Left colon (tissue), 2 donors: ENCODE data around the gene CAPZB. TPM values are rescaled to one million over a fixed set of nuclear protein-coding genes. Genes with fewer than 3 reads are reported as not detected.

Source experiments
- ATAC-seq: fragments of 200-7000 bp; cut with Tn5 transposase; one replicate; pipeline ENCODE4 v1.9.1; 2020; ENCODE audit warnings: mild to moderate bottlenecking, moderate library complexity
- DNase-seq, 2 donors: peaks; one replicate each; pipeline ENCODE4 v3.0.0-alpha.2; 2020
- intact Hi-C, 2 donors: fragments of 100-400 bp; cut with DNase I in 1 of 2; cut with micrococcal nuclease in 1 of 2; formaldehyde crosslinking; loops; one replicate each; pipeline versions ENCODE4 v1.11.2 to v1.14.0; 2022; cut with DNase I, micrococcal nuclease
- total RNA-seq, 2 donors: library from RNA; stranded (reverse); fragmentation: NEBNext Ultra II Directional; extraction: Animal tissue kit (Norgen Biotek cat#: 25700); gene quantifications; one replicate each; pipeline ENCODE4 v1.2.1, GENCODE V29; 2021
- donor health status: DM: no; HTN: no; CAD: no.
- donor health status: DM: yes; HTN: yes; CAD: no.

Gene CAPZB
- total RNA-seq, 2 donors from 2014 or later = 340 to 367 TPM

GRCh38 chr1:19368050-19368449 lies 117.3 kb downstream of the CAPZB start:
- no peak for ATAC-seq

DNA sequence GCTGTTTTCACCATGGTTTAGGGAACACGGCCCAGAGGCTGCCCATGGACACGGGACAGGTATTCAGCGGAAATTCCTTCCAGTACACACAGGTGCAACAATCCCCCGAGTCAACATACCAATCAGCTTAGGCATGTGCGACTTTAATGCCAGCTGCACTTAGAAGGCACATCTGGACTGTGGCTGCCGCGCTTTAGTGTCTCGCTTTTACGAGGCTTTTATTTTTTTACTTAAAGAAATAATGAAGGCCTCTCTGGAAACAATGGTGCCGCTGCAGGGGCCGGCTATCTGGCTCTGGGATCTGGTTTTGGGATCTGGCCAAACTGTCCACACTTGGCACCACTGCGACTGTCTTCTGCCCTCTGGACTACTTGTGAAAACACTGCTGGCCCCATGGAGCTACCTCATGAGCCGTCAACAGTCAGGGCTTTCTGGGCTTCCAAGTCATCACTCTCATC lies 117.7 kb downstream of the CAPZB start:
- no peak for DNase-seq
- ATAC-seq = peak; percentile 44
- intact Hi-C loops = no loop called here

More at GRCh38 chr1:19368050-19368449, 117.3 kb downstream of the CAPZB start:
- intact Hi-C loops = no loop called here
- no peak for DNase-seq

GRCh38 chr1:19366599-19367536 lies 118.5 kb downstream of the CAPZB start:
- no peak for DNase-seq
- intact Hi-C loops = no loop called here
- ATAC-seq = peak; percentile 38

DNA sequence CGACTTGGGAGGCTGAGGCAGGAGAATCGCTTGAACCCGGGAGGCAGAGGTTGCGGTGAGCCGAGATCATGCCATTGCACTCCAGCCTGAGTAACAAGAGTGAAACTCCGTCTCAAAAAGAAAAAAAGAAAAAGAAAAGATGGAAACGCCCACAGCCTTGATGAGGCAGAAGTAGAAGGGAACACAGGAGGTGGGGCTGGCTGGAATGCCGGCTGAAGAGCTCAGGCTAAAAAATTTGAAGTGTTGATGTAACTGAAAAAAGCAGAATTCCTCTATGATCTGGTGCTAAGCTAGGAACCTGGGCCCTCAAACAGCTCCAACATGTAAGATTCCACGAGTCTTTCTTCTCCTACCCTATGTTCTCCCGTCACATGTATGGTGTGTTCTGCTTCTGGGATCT lies 119.6 kb downstream of the CAPZB start:
- intact Hi-C loops = no loop called here
- no peak for DNase-seq
- ATAC-seq = no peak

- intact Hi-C loops = no loop called here
- ATAC-seq = no peak
- DNase-seq = no peak
Observed at GRCh38 chr1:19363536-19364152, 121.7 kb downstream of the CAPZB start.

DNA sequence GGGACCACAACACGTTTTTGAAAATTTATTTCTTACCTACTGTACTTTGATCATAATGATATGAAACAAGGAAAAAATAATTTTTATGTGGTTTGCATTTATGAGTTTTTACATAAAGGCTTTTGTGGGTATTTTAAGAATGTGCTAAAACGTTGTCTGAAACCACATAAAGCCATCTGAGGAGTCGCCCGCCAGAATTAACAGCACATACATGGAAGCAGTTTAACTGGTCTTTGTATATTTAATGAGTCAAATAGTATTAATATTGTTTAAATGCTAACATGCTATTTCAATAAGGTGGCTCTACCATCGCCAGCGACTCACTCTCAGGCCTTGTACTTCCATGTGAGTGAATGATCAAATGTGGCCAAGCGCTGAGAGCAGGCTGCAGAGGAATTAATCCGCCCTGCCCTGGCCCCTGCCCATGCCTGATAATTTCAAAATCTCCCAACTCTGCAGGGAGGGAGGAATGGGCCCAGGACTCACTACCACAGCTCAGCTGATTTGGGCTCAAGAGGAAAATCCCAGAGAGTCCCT lies 123.7 kb downstream of the CAPZB start:
- DNase-seq = no peak
- no peak for ATAC-seq
- intact Hi-C loops = no loop called here

DNA sequence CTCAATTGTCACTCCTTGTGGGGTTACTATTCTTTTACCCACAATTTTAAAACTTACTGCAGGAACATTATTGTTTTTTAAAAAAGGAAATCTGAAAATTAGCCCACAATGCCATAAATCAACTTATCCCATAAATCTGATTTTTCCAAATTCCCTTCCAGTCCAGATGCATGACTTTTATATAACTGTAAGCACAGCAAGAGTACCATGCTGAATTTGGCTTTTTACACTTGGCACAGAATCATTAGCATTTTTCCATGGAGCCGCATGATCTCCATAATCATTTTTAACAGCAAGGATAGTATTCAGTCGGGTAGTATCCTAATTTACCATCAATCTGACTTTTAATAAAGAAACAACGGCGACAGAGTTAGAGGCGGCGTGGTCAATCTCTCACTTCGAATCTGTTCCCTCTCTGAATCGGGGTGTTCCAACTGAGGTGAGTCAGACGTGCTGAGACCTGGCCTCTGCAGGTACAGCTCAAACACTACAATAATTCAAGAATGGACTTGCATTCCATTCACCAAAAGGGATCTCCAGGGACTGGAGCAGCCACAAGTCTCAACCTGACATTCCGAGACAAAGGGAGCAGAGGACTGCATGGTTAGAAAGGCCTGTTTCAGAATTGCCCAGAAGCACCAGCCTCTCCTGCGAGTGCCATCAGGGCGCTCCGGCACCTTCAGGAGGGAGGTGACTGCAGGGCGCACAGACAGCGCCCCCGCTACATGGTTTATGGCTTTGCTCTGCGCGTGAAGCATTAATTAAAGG lies 124.3 kb downstream of the CAPZB start:
- DNase-seq (no peak), ATAC-seq (no peak)
- intact Hi-C loops = no loop called here

DNA sequence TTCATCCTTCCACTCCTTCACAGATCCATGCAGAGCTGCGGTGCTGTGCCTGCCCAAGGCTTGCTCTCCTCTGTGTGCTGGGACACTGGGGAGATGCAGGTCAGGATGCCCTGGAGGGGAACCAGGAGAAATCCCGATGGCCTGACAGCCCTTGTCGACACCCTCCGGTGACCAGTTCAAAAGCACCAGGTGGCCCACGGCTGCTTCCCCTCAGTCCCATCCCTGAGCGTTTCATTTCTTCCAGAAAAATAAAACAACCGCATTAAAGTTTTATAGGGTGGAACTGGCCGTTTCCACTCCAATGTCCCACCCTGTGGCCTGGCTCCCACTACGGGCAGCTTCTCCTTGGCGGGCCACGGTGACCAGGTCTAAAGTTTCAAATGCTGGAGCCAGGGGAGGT lies 124.9 kb downstream of the CAPZB start:
- intact Hi-C loops = no loop called here
- no peak for ATAC-seq
- no peak for DNase-seq

GRCh38 chr1:19360016-19360415 lies 125.3 kb downstream of the CAPZB start:
- intact Hi-C loops = no loop called here
- DNase-seq (no peak), ATAC-seq (no peak)

- ATAC-seq (no peak), DNase-seq (no peak)
- intact Hi-C loops = no loop called here
Observed at GRCh38 chr1:19359357-19359756, 126.0 kb downstream of the CAPZB start.

- ATAC-seq (no peak), DNase-seq (no peak)
- intact Hi-C loops = no loop called here
Observed at GRCh38 chr1:19358710-19359109, 126.6 kb downstream of the CAPZB start.

DNA sequence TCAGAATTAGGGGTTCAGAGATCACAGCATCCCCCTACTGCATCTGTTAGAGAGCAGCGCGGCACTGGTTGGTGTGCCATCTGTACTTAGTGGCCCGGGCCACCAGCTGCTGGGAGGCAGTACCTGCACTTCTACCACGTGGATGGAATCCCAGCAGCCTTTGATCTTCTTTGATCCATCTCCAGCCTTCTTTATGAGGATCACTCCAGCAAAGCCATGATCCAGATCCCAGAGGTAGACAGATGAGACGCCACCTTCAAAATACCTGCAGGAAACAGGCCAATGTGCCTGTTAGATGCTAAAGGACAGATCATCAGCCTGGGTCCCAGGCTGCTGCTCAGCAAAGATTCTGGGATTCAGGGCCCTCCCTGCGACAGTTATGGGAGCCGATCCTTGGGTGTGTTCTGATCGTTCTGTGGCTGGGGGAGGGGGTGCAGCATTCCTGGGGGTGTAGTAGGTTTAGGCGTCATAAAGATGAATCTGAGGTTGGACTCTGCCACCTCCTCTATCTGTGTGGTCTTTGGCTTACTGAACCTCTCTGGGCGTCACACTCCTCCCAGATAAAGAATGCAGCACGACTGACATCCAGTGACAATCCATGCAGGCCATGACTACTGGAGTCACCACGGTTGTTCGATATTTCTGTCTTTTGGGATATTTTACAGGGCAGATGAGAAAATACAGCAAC lies 127.9 kb downstream of the CAPZB start:
- intact Hi-C loops = no loop called here
- no peak for ATAC-seq
- no peak for DNase-seq

DNA sequence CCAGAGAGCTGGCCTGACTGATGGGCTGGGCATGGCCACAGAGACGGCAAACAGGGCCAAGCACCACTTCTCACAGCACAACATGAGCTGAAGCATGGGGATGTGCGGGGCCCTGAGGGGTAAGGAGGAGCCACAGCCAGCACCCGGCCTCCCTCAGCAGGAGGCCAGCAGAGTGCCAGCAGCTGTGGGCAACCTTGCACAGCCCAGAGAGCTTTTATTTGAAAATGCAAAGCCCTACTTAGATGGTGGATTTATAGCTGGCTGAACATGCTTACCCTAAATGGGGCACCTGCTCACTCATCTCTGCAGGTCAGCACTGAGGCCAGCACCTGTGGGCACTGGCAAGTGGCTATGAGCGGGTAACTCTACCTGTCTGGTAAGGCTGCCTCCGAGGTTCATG lies 129.1 kb downstream of the CAPZB start:
- DNase-seq (no peak), ATAC-seq (no peak)
- intact Hi-C loops = no loop called here

- no peak for ATAC-seq
Observed at GRCh38 chr1:19354531-19354981, 130.8 kb downstream of the CAPZB start.

DNA sequence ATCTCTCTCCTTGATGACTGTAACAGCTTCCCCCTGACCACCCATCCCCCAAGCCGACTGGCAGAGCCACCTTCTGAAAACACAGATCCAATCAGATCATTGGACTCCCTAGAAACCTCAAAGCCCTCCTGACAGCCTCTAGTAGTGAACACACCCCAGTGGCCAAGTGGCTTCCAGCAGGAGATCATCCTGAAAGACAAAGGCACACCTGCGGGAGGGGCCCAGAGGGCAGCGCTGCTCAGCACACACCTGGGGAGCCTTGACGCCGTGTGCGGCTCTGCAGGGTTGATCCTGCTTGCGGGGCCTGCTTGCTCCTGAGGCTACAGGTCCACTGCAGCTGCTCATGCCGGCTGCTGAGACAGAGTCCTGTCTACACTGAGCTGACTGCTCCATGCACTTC lies 131.7 kb downstream of the CAPZB start:
- ATAC-seq (peak; percentile 74), DNase-seq (no peak)
- intact Hi-C loops = no loop called here

More at GRCh38 chr1:19354531-19354981, 130.8 kb downstream of the CAPZB start:
- DNase-seq = no peak
- intact Hi-C loops = no loop called here

DNA sequence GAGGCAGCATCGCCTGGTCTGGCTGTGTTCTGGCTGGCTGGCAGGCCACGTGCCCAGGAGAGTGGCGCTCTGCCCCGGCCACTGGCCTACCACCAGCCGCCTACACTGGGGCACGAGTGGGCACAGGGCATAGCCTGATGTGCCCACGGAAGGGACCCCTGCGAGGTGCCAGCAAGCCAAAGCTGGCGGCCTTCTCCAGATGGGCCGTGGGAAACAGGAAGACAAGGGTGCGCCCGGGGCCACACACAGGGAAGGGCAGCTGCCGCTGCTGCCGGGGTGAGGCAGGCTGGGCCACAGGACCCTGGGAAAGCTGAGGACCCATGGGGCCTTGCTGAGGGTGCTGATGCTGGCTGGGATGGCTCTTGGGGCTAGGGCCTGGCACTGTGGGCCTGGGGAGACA lies 132.5 kb downstream of the CAPZB start:
- intact Hi-C loops = no loop called here
- no peak for ATAC-seq

GRCh38 chr1:19351873-19352272 lies 133.5 kb downstream of the CAPZB start:
- intact Hi-C loops = no loop called here
- DNase-seq = peak; percentile 36 to 51
- ATAC-seq = peak; percentile 7

More for the DNA sequence above, 132.5 kb downstream of the CAPZB start:
- DNase-seq = no peak

DNA sequence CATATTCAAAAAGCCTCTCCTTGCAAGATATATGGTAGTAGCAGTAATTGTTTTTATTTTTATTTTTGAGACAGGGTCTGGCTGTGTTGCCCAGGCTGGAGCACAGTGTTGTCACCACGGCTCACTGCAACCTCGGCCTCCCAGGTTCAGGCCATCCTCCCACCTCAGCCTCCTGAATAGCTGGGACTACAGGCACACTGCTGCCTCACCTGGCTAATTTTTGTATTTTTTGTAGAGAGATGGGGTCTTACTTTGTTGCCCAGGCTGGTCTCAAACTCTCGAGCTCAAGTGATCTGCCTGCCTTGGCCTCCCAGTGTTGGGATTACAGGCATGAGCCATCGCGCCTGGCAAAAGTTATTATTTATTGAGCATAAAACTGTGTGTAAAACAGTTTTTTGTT lies 134.8 kb downstream of the CAPZB start:
- ATAC-seq = no peak
- no peak for DNase-seq
- intact Hi-C loops = no loop called here
